ENCODE data around the gene RAB30. TPM values are rescaled to one million over a fixed set of nuclear protein-coding genes. Genes with fewer than 3 reads are reported as not detected.
"Not testable (repeated sequence)": the region's sequence is repeated elsewhere in the genome, so short reads cannot be mapped to it uniquely, and the experiment has no call there.

Gene RAB30
- polyA plus RNA-seq, 6 donors from 2014 or later = 108 to 156 (median 142) TPM

GRCh38 chr11:82978422-82979099 is 93.1 kb downstream of the RAB30 start:
- Mint-ChIP-seq H3K27ac (peak overlapping the region in 5 of 6 donors; percentile 24 to 88 (median 61)), H3K9me3 (no peaks in the 10 kb centered on the region), H3K36me3 (peaks cover 8 to 31% of the 10 kb centered on the region in 2 donors), H3K4me1 (peaks cover 39 to 61% (median 48%) of the 10 kb centered on the region in 3 donors), H3K27me3 (no peaks in the 10 kb centered on the region), H3K4me3 (no peak overlapping the region)
- no peak for ATAC-seq (ENCODE audit: low read depth in 2 of 2)
- DNase-seq = no peak

GRCh38 chr11:82976786-82977185 is 94.9 kb downstream of the RAB30 start:
- peaks cover 2 to 25% of the 10 kb centered on the region in 2 donors for H3K36me3 Mint-ChIP-seq
- no peak for DNase-seq
- peak overlapping the region in 2 of 8 donors; percentile 36 for H3K4me3 Mint-ChIP-seq
- no peak for ATAC-seq (ENCODE audit: low read depth in 2 of 2)
- no peaks in the 10 kb centered on the region for H3K9me3 Mint-ChIP-seq
- peaks cover 46 to 75% (median 51%) of the 10 kb centered on the region in 3 donors for H3K4me1 Mint-ChIP-seq
- no peaks in the 10 kb centered on the region for H3K27me3 Mint-ChIP-seq
- H3K27ac Mint-ChIP-seq = peak overlapping the region in 5 of 6 donors; percentile 58 to 85 (median 72)

- Mint-ChIP-seq H3K36me3 (peaks cover 0 to 16% of the 10 kb centered on the region in 2 donors), H3K4me1 (peaks cover 45 to 82% (median 49%) of the 10 kb centered on the region in 3 donors), H3K9me3 (peaks cover 0 to 3% (median 0%) of the 10 kb centered on the region in 7 donors), H3K4me3 (no peak overlapping the region), H3K27ac (peak overlapping the region in 5 of 6 donors; percentile 17 to 72 (median 70)), H3K27me3 (no peaks in the 10 kb centered on the region)
- DNase-seq = no peak
- no peak for ATAC-seq (ENCODE audit: low read depth in 2 of 2)
Observed at GRCh38 chr11:82975882-82976281, 95.8 kb downstream of the RAB30 start.

- Mint-ChIP-seq H3K4me1 (peaks cover 46 to 81% (median 53%) of the 10 kb centered on the region in 3 donors), H3K36me3 (peaks cover 0 to 10% of the 10 kb centered on the region in 2 donors), H3K9me3 (peaks cover 0 to 3% (median 0%) of the 10 kb centered on the region in 7 donors), H3K27ac (peak overlapping the region in 1 of 6 donors; percentile 51), H3K27me3 (no peaks in the 10 kb centered on the region), H3K4me3 (no peak overlapping the region)
- no peak for ATAC-seq (ENCODE audit: low read depth in 2 of 2)
- DNase-seq = no peak
Observed at GRCh38 chr11:82974851-82975250, 96.8 kb downstream of the RAB30 start.

- H3K4me1 Mint-ChIP-seq = peaks cover 49 to 82% (median 54%) of the 10 kb centered on the region in 3 donors
- no peaks in the 10 kb centered on the region for H3K27me3 Mint-ChIP-seq
- H3K27ac Mint-ChIP-seq = peak overlapping the region in 2 of 6 donors; percentile 48 to 74
- ATAC-seq (ENCODE audit: low read depth in 2 of 2) (no peak), DNase-seq (no peak)
- peaks cover 0 to 10% of the 10 kb centered on the region in 2 donors for H3K36me3 Mint-ChIP-seq
- peaks cover 0 to 3% (median 0%) of the 10 kb centered on the region in 7 donors for H3K9me3 Mint-ChIP-seq
- H3K4me3 Mint-ChIP-seq = peak overlapping the region in 1 of 8 donors; percentile 66
Observed at GRCh38 chr11:82974135-82974534, 97.6 kb downstream of the RAB30 start.

GRCh38 chr11:82972103-82972502 is 99.6 kb downstream of the RAB30 start:
- peaks cover 42 to 75% (median 44%) of the 10 kb centered on the region in 3 donors for H3K4me1 Mint-ChIP-seq

GRCh38 chr11:82971519-82971946 is 100.2 kb downstream of the RAB30 start:
- Mint-ChIP-seq H3K4me3 (peak overlapping the region; percentile 64 to 90 (median 82)), H3K4me1 (peaks cover 39 to 71% (median 40%) of the 10 kb centered on the region in 3 donors), H3K27ac (peak overlapping the region in 3 of 6 donors; percentile 10 to 79 (median 39))
- ATAC-seq (ENCODE audit: low read depth in 2 of 2) = peak; percentile 27 to 34
- not testable (repeated sequence) for DNase-seq, H3K9me3 Mint-ChIP-seq, H3K36me3 Mint-ChIP-seq, H3K27me3 Mint-ChIP-seq

More at GRCh38 chr11:82972103-82972502, 99.6 kb downstream of the RAB30 start:
- Mint-ChIP-seq H3K27me3 (no peaks in the 10 kb centered on the region), H3K9me3 (peaks cover 0 to 5% (median 0%) of the 10 kb centered on the region in 7 donors), H3K27ac (peak overlapping the region in 1 of 6 donors; percentile 79), H3K36me3 (peaks cover 0 to 8% of the 10 kb centered on the region in 2 donors), H3K4me3 (peak overlapping the region; percentile 64 to 90 (median 82))
- no peak for DNase-seq
- ATAC-seq (ENCODE audit: low read depth in 2 of 2) = no peak

GRCh38 chr11:82970507-82971083 is 101.1 kb downstream of the RAB30 start:
- not testable (repeated sequence) for DNase-seq; H3K36me3 Mint-ChIP-seq; H3K27me3 Mint-ChIP-seq; ATAC-seq (ENCODE audit: low read depth in 2 of 2); H3K9me3 Mint-ChIP-seq; H3K27ac Mint-ChIP-seq
- Mint-ChIP-seq H3K4me3 (peak overlapping the region in 4 of 8 donors; percentile 43 to 89 (median 68)), H3K4me1 (peaks cover 33 to 65% (median 36%) of the 10 kb centered on the region in 3 donors)

- Mint-ChIP-seq H3K36me3 (peaks cover 0 to 8% of the 10 kb centered on the region in 2 donors), H3K27ac (peak overlapping the region in 5 of 6 donors; percentile 60 to 87 (median 64)), H3K9me3 (peaks cover 0 to 5% (median 0%) of the 10 kb centered on the region in 7 donors), H3K27me3 (no peaks in the 10 kb centered on the region), H3K4me3 (peak overlapping the region in 6 of 8 donors; percentile 23 to 78 (median 50)), H3K4me1 (peaks cover 33 to 60% (median 41%) of the 10 kb centered on the region in 3 donors)
- ATAC-seq (ENCODE audit: low read depth in 2 of 2) (peak; percentile 88 to 89), DNase-seq (peak; percentile 34)
Observed at GRCh38 chr11:82969811-82970210, 101.9 kb downstream of the RAB30 start.

GRCh38 chr11:82967381-82967780 is 104.3 kb downstream of the RAB30 start:
- H3K36me3 Mint-ChIP-seq = peaks cover 0 to 8% of the 10 kb centered on the region in 2 donors
- H3K4me3 Mint-ChIP-seq = no peak overlapping the region
- no peaks in the 10 kb centered on the region for H3K27me3 Mint-ChIP-seq
- peaks cover 39 to 48% (median 47%) of the 10 kb centered on the region in 3 donors for H3K4me1 Mint-ChIP-seq
- peaks cover 0 to 5% (median 0%) of the 10 kb centered on the region in 7 donors for H3K9me3 Mint-ChIP-seq
- H3K27ac Mint-ChIP-seq = peak overlapping the region in 1 of 6 donors; percentile 39
- ATAC-seq (ENCODE audit: low read depth in 2 of 2) = no peak
- DNase-seq = no peak

- H3K4me3 Mint-ChIP-seq; ATAC-seq (ENCODE audit: low read depth in 2 of 2): not testable (repeated sequence)
- H3K27ac Mint-ChIP-seq = peak overlapping the region in 3 of 6 donors; percentile 78 to 88 (median 82)
Observed at GRCh38 chr11:82962021-82962420, 109.7 kb downstream of the RAB30 start.

GRCh38 chr11:82960779-82961143 is 110.9 kb downstream of the RAB30 start:
- no peak for DNase-seq

More at GRCh38 chr11:82962021-82962420, 109.7 kb downstream of the RAB30 start:
- not testable (repeated sequence) for H3K36me3 Mint-ChIP-seq, H3K27me3 Mint-ChIP-seq, H3K9me3 Mint-ChIP-seq, DNase-seq
- peaks cover 33 to 48% (median 42%) of the 10 kb centered on the region in 3 donors for H3K4me1 Mint-ChIP-seq

More at GRCh38 chr11:82960779-82961143, 110.9 kb downstream of the RAB30 start:
- H3K27me3 Mint-ChIP-seq = no peaks in the 10 kb centered on the region
- H3K4me3 Mint-ChIP-seq = peak overlapping the region in 6 of 8 donors; percentile 52 to 82 (median 70)
- H3K36me3 Mint-ChIP-seq = peaks cover 0 to 8% of the 10 kb centered on the region in 2 donors
- peaks cover 35 to 58% (median 52%) of the 10 kb centered on the region in 3 donors for H3K4me1 Mint-ChIP-seq
- peaks cover 4 to 21% (median 8%) of the 10 kb centered on the region in 7 donors for H3K9me3 Mint-ChIP-seq
- H3K27ac Mint-ChIP-seq = peak overlapping the region; percentile 72 to 92 (median 84)
- ATAC-seq (ENCODE audit: low read depth in 2 of 2) = no peak
